ENCODE data around the gene NPHP3.

Gene NPHP3

GRCh38 chr3:132710311-132710710 lies 11.9 kb downstream of the NPHP3 start (continued):
- no peak for TF ChIP-seq TSHZ2 (CRISPR knock-in tag; IDR thresholded peaks at IDR 0.05)

GRCh38 chr3:132709761-132710160 lies 12.4 kb downstream of the NPHP3 start:
- no peak for ATAC-seq
- no peak for TF ChIP-seq ISL1 (CRISPR knock-in tag; IDR thresholded peaks at IDR 0.05)
- no peak for TF ChIP-seq GLIS3 (CRISPR knock-in tag; IDR thresholded peaks at IDR 0.05)
- TF ChIP-seq ZC3H10 (CRISPR knock-in tag; IDR thresholded peaks at IDR 0.05): no peak
- TF ChIP-seq CSRNP3 (CRISPR knock-in tag; IDR thresholded peaks at IDR 0.05): no peak
- no peak for TF ChIP-seq BACH2 (CRISPR knock-in tag; IDR thresholded peaks at IDR 0.05; ENCODE audit: borderline replicate concordance)
- TF ChIP-seq CSDC2 (CRISPR knock-in tag; IDR thresholded peaks at IDR 0.05): no peak
- TF ChIP-seq ARNTL (CRISPR knock-in tag; IDR thresholded peaks at IDR 0.05; ENCODE audit: borderline replicate concordance, low read depth): no peak
- TF ChIP-seq PPARA (CRISPR knock-in tag; IDR thresholded peaks at IDR 0.05; ENCODE audit: borderline replicate concordance): no peak
- no peak for TF ChIP-seq RARB (CRISPR knock-in tag; IDR thresholded peaks at IDR 0.05)
- TF ChIP-seq ZFP30 (CRISPR knock-in tag; IDR thresholded peaks at IDR 0.05): no peak
- no peak for TF ChIP-seq ZFP3 (CRISPR knock-in tag; IDR thresholded peaks at IDR 0.05)
- no peak for TF ChIP-seq CREB5 (CRISPR knock-in tag; IDR thresholded peaks at IDR 0.05; ENCODE audit: low read depth)
- no peak for TF ChIP-seq TCF4 (CRISPR knock-in tag; IDR thresholded peaks at IDR 0.05; ENCODE audit: borderline replicate concordance)
- no peak for TF ChIP-seq ZNF8 (CRISPR knock-in tag; IDR thresholded peaks at IDR 0.05)
- TF ChIP-seq ZNF565 (CRISPR knock-in tag; conservative IDR thresholded peaks at IDR 0.05; ENCODE audit: low read depth): no peak

GRCh38 chr3:132703733-132704132 lies 18.5 kb downstream of the NPHP3 start:
- ATAC-seq: no peak
- no peak for TF ChIP-seq RARB (CRISPR knock-in tag; IDR thresholded peaks at IDR 0.05)
- no peak for TF ChIP-seq CSRNP3 (CRISPR knock-in tag; IDR thresholded peaks at IDR 0.05)
- no peak for TF ChIP-seq ZFP3 (CRISPR knock-in tag; IDR thresholded peaks at IDR 0.05)
- TF ChIP-seq TSHZ2 (CRISPR knock-in tag; IDR thresholded peaks at IDR 0.05): no peak
- TF ChIP-seq OSR1 (CRISPR knock-in tag; IDR thresholded peaks at IDR 0.05): no peak
- no peak for TF ChIP-seq PPARA (CRISPR knock-in tag; IDR thresholded peaks at IDR 0.05; ENCODE audit: borderline replicate concordance)
- no peak for TF ChIP-seq BACH2 (CRISPR knock-in tag; IDR thresholded peaks at IDR 0.05; ENCODE audit: borderline replicate concordance)
- no peak for TF ChIP-seq ISL1 (CRISPR knock-in tag; IDR thresholded peaks at IDR 0.05)
- no peak for TF ChIP-seq ZNF8 (CRISPR knock-in tag; IDR thresholded peaks at IDR 0.05)
- no peak for TF ChIP-seq ESRRG (CRISPR knock-in tag; IDR thresholded peaks at IDR 0.05)
- no peak for TF ChIP-seq ZC3H10 (CRISPR knock-in tag; IDR thresholded peaks at IDR 0.05)
- no peak for TF ChIP-seq SNAI2 (CRISPR knock-in tag; IDR thresholded peaks at IDR 0.05)
- no peak for TF ChIP-seq ZNF565 (CRISPR knock-in tag; conservative IDR thresholded peaks at IDR 0.05; ENCODE audit: low read depth)
- TF ChIP-seq TOX (CRISPR knock-in tag; IDR thresholded peaks at IDR 0.05; ENCODE audit: borderline replicate concordance): no peak

All from SK-N-SH treated with all-trans-retinoic acid at 6 μM for 48 hours (cell line).